Activated gamma-delta T cell treated with Interleukin-2 at 50 U/mL for 16 hours (primary cell): ENCODE data around the gene TNFRSF14.

Experiments used
- DNase-seq: peaks from one replicate; pipeline ENCODE4 v3.0.0-alpha.2; 2020

Gene TNFRSF14

GRCh38 chr1:2604156-2604843 is 48.1 kb downstream of the TNFRSF14 start:
- DNase-seq: no peak

- DNase-seq: no peak
Observed at GRCh38 chr1:2604844-2605508, 48.8 kb downstream of the TNFRSF14 start.

- no peak for DNase-seq
Observed at GRCh38 chr1:2605509-2606395, 49.6 kb downstream of the TNFRSF14 start.

- no peak for DNase-seq
Observed at GRCh38 chr1:2606396-2606880, 50.3 kb downstream of the TNFRSF14 start.

- no peak for DNase-seq
Observed at GRCh38 chr1:2606881-2607621, 50.9 kb downstream of the TNFRSF14 start.

- DNase-seq: no peak
Observed at GRCh38 chr1:2607641-2608091, 51.5 kb downstream of the TNFRSF14 start.

- no peak for DNase-seq
Observed at GRCh38 chr1:2609319-2610035, 53.3 kb downstream of the TNFRSF14 start.

- DNase-seq: no peak
Observed at GRCh38 chr1:2610036-2610959, 54.1 kb downstream of the TNFRSF14 start.

GRCh38 chr1:2611031-2611501 is 54.9 kb downstream of the TNFRSF14 start:
- no peak for DNase-seq

GRCh38 chr1:2611621-2612437 is 55.7 kb downstream of the TNFRSF14 start:
- no peak for DNase-seq

GRCh38 chr1:2612591-2613365 is 56.6 kb downstream of the TNFRSF14 start:
- DNase-seq: no peak
